A673 (cell line): ENCODE results near the gene CHD2. TPM values are rescaled to one million over a fixed set of nuclear protein-coding genes. Genes with fewer than 3 reads are reported as not detected.
A peak's percentile ranks its signal among the peaks of the same experiment; 100 is the strongest.

Experiments used
- BruUV-seq: library from RNA; stranded (reverse); fragments of 400-500 nt; replicated peaks from 2 replicates; lab custom pipeline; 2021; lab: Mats Ljungman, UMichigan
- CTCF ChIA-PET: fragments of 300-600 bp; sonication (Branson Sonifier 250); formaldehyde crosslinking; loops from one replicate; lab custom pipeline; 2022; ENCODE audit warnings: antibody characterized with exemption; lab: Charles Lee
- POLR2A ChIA-PET: fragments of 300-600 bp; sonication (Branson Sonifier 250); formaldehyde crosslinking; loops from one replicate; lab custom pipeline; 2022; ENCODE audit warnings: antibody characterized with exemption; ENCODE audit not compliant: low non-redundant PET; lab: Charles Lee
- DNase-seq: peaks from one replicate; pipeline ENCODE4 v3.0.0-alpha.2; 2015; ENCODE audit warnings: low spot score
- H3K27ac ChIP-seq: fragments of 200-600 bp; sonication (generic); 2 replicates; pipeline ENCODE4 v1.5.1; 2016; ENCODE audit warnings: mixed run types, low read depth, mild to moderate bottlenecking, mixed read lengths, antibody characterized with exemption, low read length; ENCODE audit not compliant: poor library complexity, severe bottlenecking
- H3K27me3 ChIP-seq: fragments of 200-600 bp; sonication (generic); replicated peaks from 2 replicates; pipeline ENCODE4 v1.6.1; 2017; ENCODE audit warnings: mixed run types, low read depth, mild to moderate bottlenecking, mixed read lengths, antibody characterized with exemption, low read length; ENCODE audit not compliant: insufficient read depth, poor library complexity
- H3K36me3 ChIP-seq: fragments of 200-600 bp; sonication (generic); 2 replicates; pipeline ENCODE4 v1.6.1; 2016; ENCODE audit warnings: mixed run types, mild to moderate bottlenecking, mixed read lengths, antibody characterized with exemption, low read length; ENCODE audit not compliant: insufficient read depth, poor library complexity, severe bottlenecking
- H3K4me1 ChIP-seq: fragments of 200-600 bp; sonication (generic); 2 replicates; pipeline ENCODE4 v1.6.1; 2017; ENCODE audit warnings: mixed run types, mild to moderate bottlenecking, mixed read lengths, antibody characterized with exemption, low read length; ENCODE audit not compliant: insufficient read depth, poor library complexity, severe bottlenecking
- H3K4me3 ChIP-seq: fragments of 200-600 bp; sonication (generic); 2 replicates; pipeline ENCODE4 v1.5.1; 2016; ENCODE audit warnings: low read depth, mixed run types, mild to moderate bottlenecking, mixed read lengths, low read length; ENCODE audit not compliant: poor library complexity, severe bottlenecking
- H3K9me3 ChIP-seq: fragments of 200-600 bp; sonication (generic); 2 replicates; pipeline ENCODE4 v1.6.1; 2016; ENCODE audit warnings: mixed run types, low read depth, mild to moderate bottlenecking, mixed read lengths, antibody characterized with exemption, low read length; ENCODE audit not compliant: poor library complexity, severe bottlenecking
- CTCF ChIP-seq: fragments of 300-800, 200-600 bp; sonication (generic); conservative IDR thresholded peaks from 2 replicates; pipeline ENCODE4 v1.5.1; 2017; ENCODE audit warnings: low read depth, mild to moderate bottlenecking, antibody characterized with exemption, low read length, moderate library complexity, mixed read lengths
- EZH2 ChIP-seq: fragments of 200-600 bp; sonication (generic); IDR thresholded peaks from 2 replicates; pipeline ENCODE4 v1.6.1; 2017; ENCODE audit warnings: borderline replicate concordance, low read depth, mild to moderate bottlenecking, mixed read lengths, antibody characterized with exemption, low read length; ENCODE audit not compliant: poor library complexity, severe bottlenecking
- intact Hi-C: fragments of 100-400 bp; cut with micrococcal nuclease; formaldehyde crosslinking; loops from one replicate; pipeline ENCODE4 v1.10.0; 2022; ENCODE audit not compliant: unreplicated experiment
- total RNA-seq: library from RNA; stranded (reverse); gene quantifications from 2 replicates; pipeline ENCODE4 v1.2.3, GENCODE V29; 2021

Gene CHD2
- total RNA-seq, 1 experiment from 2014 or later, result 75.7 TPM

- H3K27me3 ChIP-seq, result no peaks in the 10 kb centered on the region
- DNase-seq, result no peak
- no peak overlapping the region for H3K4me3 ChIP-seq
- TF ChIP-seq CTCF (no peak), EZH2 (no peak)
- BruUV-seq, result TSS peak; percentile 35
- no peaks in the 10 kb centered on the region for H3K9me3 ChIP-seq
- intact Hi-C loops, result loop anchor here (5.0 kb wide), 1 partner anchor 1295 kb away; no protein-coding TSS in a partner anchor
- peaks cover 37% of the 10 kb centered on the region for H3K4me1 ChIP-seq
- CTCF ChIA-PET, result no interaction called here
- POLR2A ChIA-PET, result interaction anchor here (0.7 kb wide), 1 partner anchor 14 kb away, joined by 4 read pairs; no protein-coding TSS in a partner anchor
- H3K36me3 ChIP-seq, result peaks cover 50% of the 10 kb centered on the region
- peak overlapping the region; percentile 76 for H3K27ac ChIP-seq
Measured at GRCh38 chr15:93027413-93027812, 127.3 kb downstream of the CHD2 start.

GRCh38 chr15:93028111-93028631, 128.0 kb downstream of the CHD2 start:
- H3K9me3 ChIP-seq, result no peaks in the 10 kb centered on the region
- BruUV-seq, result no TSS peak
- H3K36me3 ChIP-seq, result peaks cover 43% of the 10 kb centered on the region
- CTCF ChIA-PET, result interaction anchor here (1.4 to 3.2 kb wide), 2 partner anchors 60 to 231 kb away, joined by 8 to 12 read pairs; no protein-coding TSS in a partner anchor
- peaks cover 37% of the 10 kb centered on the region for H3K4me1 ChIP-seq
- no peak for DNase-seq
- H3K27me3 ChIP-seq, result no peaks in the 10 kb centered on the region
- TF ChIP-seq CTCF (no peak), EZH2 (no peak)
- H3K4me3 ChIP-seq, result no peak overlapping the region
- intact Hi-C loops, result loop anchor here (5.0 kb wide), 1 partner anchor 1294 kb away; no protein-coding TSS in a partner anchor
- POLR2A ChIA-PET, result no interaction called here
- peak overlapping the region; percentile 76 for H3K27ac ChIP-seq

DNA sequence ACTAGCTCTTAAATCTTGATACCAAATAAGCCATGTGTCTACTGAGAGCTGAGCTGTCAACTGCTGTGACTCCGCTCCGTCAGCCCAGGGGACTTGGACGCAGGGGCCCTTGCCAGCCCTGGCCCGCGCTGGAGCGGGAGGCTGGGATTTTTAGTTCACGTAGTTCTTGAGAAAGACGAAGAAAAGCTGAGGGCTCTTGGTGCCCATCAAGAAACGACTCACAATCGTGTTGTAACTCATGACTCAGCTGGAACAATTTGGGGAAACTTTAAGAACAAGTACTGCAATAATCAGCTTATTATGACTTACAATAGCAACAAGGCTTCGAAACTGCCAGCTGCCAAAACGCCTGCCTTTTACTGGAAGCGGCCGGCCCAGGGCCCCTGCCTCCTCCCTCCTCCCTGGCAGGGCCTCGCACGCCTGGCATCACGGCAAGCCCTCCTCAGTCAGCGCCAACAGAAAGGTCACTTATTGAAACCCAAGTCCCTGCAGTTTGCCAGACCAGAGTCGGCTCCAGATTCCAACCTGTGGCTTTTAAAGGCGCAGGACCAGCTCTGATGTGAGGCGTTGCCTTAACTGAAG, 128.6 kb downstream of the CHD2 start:
- Histone ChIP-seq H3K9me3 (no peaks in the 10 kb centered on the region), H3K36me3 (peaks cover 38% of the 10 kb centered on the region), H3K4me1 (peaks cover 37% of the 10 kb centered on the region), H3K27me3 (no peaks in the 10 kb centered on the region), H3K4me3 (no peak overlapping the region), H3K27ac (peak overlapping the region; percentile 76)
- TF ChIP-seq CTCF (no peak), EZH2 (no peak)
- intact Hi-C loops, result loop anchor here (5.0 kb wide), 1 partner anchor 1294 kb away; no protein-coding TSS in a partner anchor
- DNase-seq, result peak; percentile 82
- POLR2A ChIA-PET, result no interaction called here
- no TSS peak for BruUV-seq
- CTCF ChIA-PET, result interaction anchor here (0.7 to 3.2 kb wide), 4 partner anchors 9 to 1091 kb away, joined by 3 to 24 read pairs (median 10); no protein-coding TSS in a partner anchor
